DOHH2 (cell line): Measurements from ENCODE around the gene IRF2BP1.

Source experiments
- EZH2phosphoT487 ChIP-seq: fragments of 200-600 bp; sonication (generic); IDR thresholded peaks from 2 replicates; pipeline ENCODE4 v1.6.1; 2017; ENCODE audit warnings: borderline replicate concordance, mild to moderate bottlenecking, antibody characterized with exemption, low read length, moderate library complexity, mixed read lengths
- TF ChIP-seq, protein P1 (sequence below): fragments of 200-600 bp; sonication (generic); IDR thresholded peaks from one replicate; pipeline ENCODE4 v1.5.1; 2014; ENCODE audit warnings: antibody characterized with exemption, mild to moderate bottlenecking, low read depth, low read length; ENCODE audit not compliant: poor library complexity, severe bottlenecking

DNA sequence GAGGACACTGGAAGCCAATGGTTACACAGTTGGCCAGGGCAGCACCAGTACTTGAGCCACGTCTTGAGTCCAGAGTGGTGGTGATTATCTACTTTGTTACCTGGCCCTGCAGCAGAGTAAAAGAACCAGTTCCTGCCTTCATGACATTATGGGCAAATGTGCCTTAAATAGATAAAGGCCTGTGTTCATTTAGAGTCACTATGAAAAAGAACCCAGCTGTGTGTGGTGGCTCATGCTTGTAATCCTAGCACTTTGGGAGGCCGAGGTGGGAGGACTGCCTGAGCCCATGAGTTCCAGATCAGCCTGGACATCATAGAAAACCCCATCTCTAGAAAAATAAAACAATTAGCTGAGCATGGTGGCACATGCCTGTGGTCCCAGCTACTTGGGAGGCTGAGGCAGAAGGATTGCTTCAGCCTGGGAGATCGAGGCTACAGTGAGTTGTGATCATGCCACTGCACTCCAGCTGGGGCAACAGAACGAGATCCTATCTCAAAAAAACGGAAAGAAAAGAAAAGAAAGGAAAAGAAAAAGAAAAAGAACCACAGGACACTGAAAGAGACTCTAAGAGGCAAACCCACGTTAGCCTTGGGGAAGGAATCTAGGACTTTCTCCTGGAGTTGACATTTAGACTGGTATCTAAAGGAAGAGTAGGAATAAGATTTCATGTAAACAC, 3.4 kb upstream of the IRF2BP1 start:
- TF ChIP-seq, protein P1, sequence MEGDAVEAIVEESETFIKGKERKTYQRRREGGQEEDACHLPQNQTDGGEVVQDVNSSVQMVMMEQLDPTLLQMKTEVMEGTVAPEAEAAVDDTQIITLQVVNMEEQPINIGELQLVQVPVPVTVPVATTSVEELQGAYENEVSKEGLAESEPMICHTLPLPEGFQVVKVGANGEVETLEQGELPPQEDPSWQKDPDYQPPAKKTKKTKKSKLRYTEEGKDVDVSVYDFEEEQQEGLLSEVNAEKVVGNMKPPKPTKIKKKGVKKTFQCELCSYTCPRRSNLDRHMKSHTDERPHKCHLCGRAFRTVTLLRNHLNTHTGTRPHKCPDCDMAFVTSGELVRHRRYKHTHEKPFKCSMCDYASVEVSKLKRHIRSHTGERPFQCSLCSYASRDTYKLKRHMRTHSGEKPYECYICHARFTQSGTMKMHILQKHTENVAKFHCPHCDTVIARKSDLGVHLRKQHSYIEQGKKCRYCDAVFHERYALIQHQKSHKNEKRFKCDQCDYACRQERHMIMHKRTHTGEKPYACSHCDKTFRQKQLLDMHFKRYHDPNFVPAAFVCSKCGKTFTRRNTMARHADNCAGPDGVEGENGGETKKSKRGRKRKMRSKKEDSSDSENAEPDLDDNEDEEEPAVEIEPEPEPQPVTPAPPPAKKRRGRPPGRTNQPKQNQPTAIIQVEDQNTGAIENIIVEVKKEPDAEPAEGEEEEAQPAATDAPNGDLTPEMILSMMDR, result no peak
- TF ChIP-seq EZH2phosphoT487, result no peak
